HG03196 (cell line): ENCODE results near the gene PIKFYVE.
"Not testable (repeated sequence)": the region's sequence is repeated elsewhere in the genome, so short reads cannot be mapped to it uniquely, and the experiment has no call there.

Experiments
- ATAC-seq: cut with Tn5 transposase; IDR thresholded peaks from one replicate; pipeline ENCODE4 v1.9.1; 2021; ENCODE audit not compliant: unreplicated experiment

PIKFYVE gene

GRCh38 chr2:208358758-208359631, 92.9 kb downstream of the PIKFYVE start:
- no peak for ATAC-seq

DNA sequence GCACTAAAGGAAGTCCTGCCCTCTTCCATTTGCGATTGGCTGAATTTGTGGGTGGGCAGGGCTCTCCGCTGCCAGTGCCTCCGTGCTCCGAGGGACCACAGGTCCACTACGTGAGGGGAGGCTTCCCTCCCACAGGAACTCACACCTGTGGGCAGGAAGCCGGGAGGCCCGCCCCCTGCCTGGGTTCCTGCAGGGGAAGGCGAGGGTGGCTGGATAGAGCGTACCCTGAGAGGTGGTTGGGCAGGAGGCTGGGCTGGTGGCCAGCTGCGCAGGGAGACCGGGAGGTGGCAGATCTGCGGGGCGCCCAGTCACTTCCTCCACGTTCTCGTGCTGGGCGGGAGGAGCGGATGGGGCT, 93.6 kb downstream of the PIKFYVE start:
- ATAC-seq, result no peak

GRCh38 chr2:208360259-208361076, 94.4 kb downstream of the PIKFYVE start:
- no peak for ATAC-seq

DNA sequence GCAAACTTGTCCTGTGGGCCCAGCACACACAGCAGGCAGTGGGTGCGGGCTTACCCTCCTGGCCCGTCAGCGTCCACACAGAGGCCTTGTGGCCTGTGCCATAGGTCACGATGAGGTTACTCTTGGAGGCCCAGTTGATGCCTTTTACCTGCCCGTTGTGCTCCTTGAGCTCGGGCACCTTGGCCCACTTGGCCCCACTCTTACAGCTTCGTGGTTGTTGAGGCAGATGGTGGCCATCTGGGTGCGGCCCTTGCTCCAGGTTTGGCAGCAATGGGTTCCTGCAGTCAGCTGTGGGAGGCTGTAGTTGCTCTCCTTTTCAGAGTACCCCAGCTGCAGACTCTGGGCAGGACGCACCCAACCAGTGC, 95.0 kb downstream of the PIKFYVE start:
- no peak for ATAC-seq

- peak; percentile 76 for ATAC-seq
Observed at GRCh38 chr2:208363485-208363884, 97.4 kb downstream of the PIKFYVE start.

- ATAC-seq, result no peak
Observed at GRCh38 chr2:208366215-208367127, 100.4 kb downstream of the PIKFYVE start.

DNA sequence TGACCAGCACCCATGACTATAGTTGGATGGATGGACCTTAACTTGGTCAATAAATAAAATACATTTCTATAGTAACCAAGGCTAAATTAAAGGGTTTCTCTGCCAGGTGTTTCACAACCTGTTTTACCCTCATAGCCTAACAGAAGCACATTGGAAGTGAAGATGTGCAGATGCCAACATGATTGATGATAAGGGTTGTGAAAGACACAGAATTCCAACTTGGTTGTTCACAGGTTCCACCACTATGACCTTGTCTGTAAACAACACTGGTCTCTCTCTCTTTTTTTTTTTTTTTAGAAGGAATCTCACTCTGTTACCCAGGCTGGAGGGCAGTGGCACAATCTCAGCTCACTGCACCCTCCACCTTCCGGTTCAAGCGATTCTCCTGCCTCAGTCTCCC, 103.0 kb downstream of the PIKFYVE start:
- no peak for ATAC-seq

DNA sequence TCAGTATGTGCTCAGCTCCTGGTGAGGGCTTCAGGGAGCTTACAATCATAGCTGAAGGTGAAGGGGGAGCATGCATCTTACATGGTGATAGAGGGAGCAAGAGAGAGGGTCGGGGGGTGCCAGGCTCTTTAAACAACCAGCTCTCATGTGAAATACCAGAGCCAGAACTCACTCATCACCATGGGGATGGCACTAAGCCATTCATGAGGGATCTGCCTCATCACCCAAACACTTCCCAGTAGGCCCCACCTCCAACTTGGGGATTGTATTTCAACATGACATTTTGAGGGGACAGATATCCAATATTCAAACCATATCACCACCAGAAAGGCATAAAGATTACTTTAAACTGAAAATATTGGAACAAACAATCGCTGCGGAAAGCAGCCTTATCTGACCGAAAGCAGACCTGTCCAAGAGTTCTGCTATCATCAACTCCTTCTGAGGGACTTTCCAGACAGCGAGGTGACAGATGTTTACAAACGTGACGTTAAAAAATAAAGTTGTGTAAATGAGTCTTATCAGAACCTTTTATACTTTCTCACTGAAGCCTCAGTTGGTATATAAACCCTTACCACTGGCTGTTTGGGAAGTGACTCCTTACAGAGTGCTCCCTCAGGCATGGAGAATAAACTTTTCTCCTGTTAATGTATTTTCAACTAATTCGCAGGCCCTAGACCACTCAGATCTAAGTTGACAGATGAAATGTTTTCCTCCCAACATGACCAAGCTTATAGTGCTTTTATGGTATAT, 105.0 kb downstream of the PIKFYVE start:
- no peak for ATAC-seq

- ATAC-seq, result no peak
Observed at GRCh38 chr2:208371634-208371935, 105.5 kb downstream of the PIKFYVE start.

DNA sequence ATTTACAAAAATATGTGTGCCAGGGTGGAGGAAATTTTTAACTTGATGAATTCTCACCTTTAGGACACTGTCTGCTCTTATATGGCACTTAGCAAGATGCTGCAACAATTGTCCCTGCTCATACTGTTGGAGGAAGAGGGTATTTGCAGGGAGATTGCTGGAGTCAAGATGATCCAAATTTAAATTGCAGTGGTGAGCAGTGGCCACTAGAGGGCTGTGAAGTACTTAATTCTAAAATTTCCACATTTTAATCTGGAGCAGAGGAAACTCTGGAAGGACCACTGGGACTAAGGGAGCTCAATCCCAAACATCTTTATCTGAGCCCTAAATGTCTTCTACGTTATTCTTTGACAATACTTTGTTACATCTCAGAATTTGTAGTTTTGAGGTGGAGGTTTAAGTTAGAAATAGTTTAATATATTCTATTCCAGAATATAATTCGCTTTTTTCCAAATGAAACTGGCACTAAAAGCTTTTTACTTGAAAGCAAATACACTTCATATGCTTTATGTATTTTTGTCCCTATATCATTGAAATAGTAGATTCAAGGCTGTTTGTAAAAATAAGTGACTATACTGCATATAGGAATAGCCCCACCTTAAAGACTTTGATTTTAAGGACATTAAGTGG, 107.5 kb downstream of the PIKFYVE start:
- peak; percentile 51 for ATAC-seq

DNA sequence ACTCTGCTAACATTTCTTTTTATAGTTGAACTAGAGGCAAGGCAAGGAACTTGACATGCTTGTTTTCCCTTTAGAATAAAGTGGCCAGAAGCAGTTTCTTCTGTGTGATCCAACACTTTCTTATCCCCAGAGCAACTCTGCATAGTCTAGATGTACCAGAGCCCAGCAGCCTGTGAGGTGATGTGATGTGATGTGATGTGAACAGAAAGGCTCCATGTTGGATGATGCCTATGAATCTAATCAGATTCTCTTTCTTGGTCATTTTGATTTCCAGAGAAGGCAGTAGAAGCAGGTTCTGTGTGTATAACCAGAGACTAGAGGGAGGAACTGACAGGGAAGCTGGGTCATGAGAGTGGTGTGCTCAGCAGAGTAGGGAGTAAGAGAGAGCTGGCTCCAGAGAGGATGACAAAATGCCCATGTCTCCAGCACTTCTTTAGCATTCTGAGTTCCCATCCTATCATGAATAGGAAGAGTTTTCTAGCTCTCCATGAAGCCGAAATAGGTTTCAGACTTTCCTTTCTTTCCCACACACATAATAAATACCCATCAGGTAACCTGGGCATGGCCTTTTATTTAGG, 109.5 kb downstream of the PIKFYVE start:
- ATAC-seq, result no peak

- ATAC-seq, result not testable (repeated sequence)
Observed at GRCh38 chr2:208377344-208377860, 111.3 kb downstream of the PIKFYVE start.

DNA sequence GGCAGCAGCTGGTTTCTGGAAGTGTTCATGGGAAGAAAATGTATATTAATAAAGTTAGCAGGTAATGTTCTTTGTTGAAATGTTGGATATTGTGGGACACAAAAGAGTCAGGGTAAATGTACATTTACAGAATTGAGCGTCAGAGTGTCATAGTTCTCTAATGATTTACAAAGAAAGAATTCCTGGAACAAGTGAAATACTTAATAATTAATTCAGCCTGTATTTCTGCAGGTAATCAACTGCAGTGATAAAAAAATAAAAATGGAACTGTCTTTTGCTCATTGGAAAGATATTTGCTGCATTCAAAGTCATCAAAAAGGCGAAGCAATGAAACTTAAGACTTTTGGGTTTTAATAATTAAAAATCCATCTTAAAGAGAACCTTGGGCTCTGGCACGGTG, 113.1 kb downstream of the PIKFYVE start:
- no peak for ATAC-seq

DNA sequence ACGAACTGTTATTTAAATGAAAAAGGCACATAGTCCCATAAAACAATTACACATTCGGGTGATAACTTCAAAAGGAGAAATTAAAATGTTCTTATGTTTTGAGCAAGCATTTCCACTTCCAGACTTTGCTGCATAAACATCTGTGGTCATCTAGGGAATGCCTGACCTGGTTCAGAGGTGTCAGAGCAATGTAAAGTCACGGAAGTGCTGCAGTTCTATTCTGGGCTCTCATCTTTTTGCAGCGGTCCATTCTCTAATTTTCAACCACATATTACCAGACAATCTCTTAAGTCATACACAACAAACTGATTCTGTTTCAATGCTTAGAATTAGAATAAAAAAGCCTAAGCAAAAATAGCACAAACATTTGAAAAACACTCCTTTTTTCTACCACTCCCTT, 118.6 kb downstream of the PIKFYVE start:
- no peak for ATAC-seq

DNA sequence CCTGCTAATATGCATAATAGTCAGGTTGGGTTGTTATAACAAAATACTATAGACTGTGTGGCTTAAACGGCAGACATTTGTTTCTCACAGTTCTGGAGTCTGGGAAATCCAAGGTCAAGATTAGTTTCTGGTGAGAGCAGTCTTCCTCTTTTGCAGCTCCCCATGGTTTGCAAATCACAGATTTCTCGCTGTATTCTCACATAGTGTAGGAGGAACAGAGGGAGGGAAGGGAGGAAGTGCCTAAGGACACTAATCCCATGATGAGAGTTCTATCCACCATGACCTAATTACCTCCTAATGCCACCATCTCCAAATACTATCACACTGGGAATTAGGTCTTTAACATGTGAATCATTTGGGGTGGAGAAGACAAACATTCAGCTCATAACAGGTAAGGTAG, 120.5 kb downstream of the PIKFYVE start:
- ATAC-seq, result no peak

DNA sequence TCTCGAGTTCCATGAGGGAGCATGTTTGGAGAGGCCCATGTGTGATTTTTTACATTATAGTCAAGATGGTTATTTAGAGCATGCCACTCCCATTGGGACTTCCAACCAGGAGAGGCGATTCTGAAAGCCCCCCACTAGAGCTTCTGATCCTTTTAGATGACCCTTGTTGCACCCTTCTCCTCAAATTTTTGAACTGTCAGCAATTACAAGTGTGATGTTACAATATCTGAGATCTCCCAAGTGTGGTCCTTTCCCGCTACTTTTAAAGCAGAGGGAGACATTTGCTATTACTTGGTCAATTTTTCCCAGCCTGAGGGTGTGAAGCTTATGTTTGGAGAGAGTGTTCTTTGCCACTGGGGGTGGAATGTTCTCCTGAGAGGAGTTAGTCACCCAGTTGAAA, 123.9 kb downstream of the PIKFYVE start:
- no peak for ATAC-seq

GRCh38 chr2:208392300-208392699, 126.2 kb downstream of the PIKFYVE start:
- ATAC-seq, result no peak

- not testable (repeated sequence) for ATAC-seq
Observed at GRCh38 chr2:208396796-208397195, 130.7 kb downstream of the PIKFYVE start.

DNA sequence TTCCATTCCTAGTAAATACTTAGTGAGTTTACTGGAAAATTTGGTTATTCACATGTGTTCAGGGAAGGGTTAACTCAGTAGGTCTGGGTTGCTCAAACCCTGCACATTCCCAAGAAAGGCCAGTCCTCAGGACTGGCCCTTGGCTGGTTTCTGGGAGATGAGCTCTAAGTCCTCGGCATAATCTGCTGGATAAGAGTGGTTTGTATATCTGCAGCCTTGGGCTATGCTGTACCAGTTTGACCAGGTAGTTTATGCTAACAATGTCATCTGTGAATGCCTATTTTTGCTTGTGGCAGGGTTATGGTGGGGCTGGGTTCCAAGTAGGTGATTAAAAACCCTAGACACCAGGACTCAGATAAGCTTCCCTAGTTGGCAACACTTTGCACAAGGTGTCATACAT, 133.1 kb downstream of the PIKFYVE start:
- ATAC-seq, result no peak
